PFSK-1 (cell line): ENCODE results near the gene MEFV.

Source experiments
- POLR2AphosphoS5 ChIP-seq: IDR thresholded peaks from 2 replicates; pipeline ENCODE4 v1.6.1; 2012; ENCODE audit warnings: low read depth, mild to moderate bottlenecking, control low read depth, low read length, moderate library complexity
- SIN3A ChIP-seq: IDR thresholded peaks from 2 replicates; pipeline ENCODE4 v1.6.1; 2012; ENCODE audit warnings: mild to moderate bottlenecking, low read length, moderate library complexity, borderline replicate concordance; ENCODE audit not compliant: insufficient read depth
- TF ChIP-seq, protein P1 (sequence below), 2 experiments: IDR thresholded peaks; 2 replicates each; pipeline versions ENCODE4 v1.6.1 to v1.8.0; 2011 to 2012; ENCODE audit warnings: low read depth in 2 of 2, low read length in 2 of 2, control low read depth in 1 of 2, inconsistent platforms in 1 of 2, mild to moderate bottlenecking in 1 of 2, moderate library complexity in 1 of 2; ENCODE audit not compliant: insufficient read depth in 1 of 2

DNA sequence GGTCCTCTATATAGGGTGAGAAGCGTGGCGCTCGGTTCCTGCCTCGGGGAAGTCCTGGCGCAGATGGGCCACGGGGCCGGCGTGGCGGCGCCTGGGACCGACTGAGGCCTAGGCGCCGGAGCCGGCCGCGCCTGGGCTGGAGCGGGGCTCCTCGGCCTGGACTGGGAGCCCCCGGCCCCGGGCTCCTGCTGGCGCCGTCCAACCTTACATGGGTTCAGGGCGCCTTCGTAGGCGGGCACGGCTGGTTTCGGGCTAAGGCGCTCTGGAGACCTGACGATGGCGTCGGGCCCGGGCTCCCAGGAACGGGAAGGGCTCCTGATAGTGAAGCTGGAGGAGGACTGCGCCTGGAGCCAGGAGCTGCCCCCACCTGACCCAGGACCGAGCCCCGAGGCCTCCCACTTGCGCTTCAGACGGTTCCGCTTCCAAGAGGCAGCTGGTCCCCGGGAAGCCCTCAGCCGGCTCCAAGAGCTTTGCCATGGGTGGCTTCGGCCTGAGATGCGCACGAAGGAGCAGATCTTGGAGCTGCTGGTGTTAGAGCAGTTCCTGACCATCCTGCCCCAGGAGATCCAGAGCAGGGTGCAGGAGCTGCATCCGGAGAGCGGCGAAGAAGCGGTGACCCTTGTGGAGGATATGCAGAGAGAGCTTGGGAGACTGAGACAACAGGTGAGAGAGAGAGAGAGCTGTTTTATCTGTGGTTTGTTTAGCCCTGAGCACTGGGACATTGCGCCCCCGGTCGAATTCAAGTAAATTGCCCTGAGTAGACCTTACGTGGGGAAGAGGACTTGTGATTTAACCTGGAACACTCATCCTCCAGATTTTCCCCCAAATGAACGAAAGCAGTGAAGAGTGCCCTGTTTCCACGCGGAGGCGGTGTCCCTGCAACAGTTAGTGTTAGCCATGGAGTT, 27.4 kb upstream of the MEFV start:
- no peak for TF ChIP-seq POLR2AphosphoS5
- TF ChIP-seq, protein P1, sequence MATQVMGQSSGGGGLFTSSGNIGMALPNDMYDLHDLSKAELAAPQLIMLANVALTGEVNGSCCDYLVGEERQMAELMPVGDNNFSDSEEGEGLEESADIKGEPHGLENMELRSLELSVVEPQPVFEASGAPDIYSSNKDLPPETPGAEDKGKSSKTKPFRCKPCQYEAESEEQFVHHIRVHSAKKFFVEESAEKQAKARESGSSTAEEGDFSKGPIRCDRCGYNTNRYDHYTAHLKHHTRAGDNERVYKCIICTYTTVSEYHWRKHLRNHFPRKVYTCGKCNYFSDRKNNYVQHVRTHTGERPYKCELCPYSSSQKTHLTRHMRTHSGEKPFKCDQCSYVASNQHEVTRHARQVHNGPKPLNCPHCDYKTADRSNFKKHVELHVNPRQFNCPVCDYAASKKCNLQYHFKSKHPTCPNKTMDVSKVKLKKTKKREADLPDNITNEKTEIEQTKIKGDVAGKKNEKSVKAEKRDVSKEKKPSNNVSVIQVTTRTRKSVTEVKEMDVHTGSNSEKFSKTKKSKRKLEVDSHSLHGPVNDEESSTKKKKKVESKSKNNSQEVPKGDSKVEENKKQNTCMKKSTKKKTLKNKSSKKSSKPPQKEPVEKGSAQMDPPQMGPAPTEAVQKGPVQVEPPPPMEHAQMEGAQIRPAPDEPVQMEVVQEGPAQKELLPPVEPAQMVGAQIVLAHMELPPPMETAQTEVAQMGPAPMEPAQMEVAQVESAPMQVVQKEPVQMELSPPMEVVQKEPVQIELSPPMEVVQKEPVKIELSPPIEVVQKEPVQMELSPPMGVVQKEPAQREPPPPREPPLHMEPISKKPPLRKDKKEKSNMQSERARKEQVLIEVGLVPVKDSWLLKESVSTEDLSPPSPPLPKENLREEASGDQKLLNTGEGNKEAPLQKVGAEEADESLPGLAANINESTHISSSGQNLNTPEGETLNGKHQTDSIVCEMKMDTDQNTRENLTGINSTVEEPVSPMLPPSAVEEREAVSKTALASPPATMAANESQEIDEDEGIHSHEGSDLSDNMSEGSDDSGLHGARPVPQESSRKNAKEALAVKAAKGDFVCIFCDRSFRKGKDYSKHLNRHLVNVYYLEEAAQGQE (IDR thresholded peaks at IDR 0.05; ENCODE audit: insufficient read depth in 1 of 2, low read depth in 2 of 2, low read length in 2 of 2), result no peak
- no peak for TF ChIP-seq SIN3A
